ENCODE results near the gene BCAS1. TPM values are rescaled to one million over a fixed set of nuclear protein-coding genes. Genes with fewer than 3 reads are reported as not detected.

The BCAS1 gene
- total and polyA plus RNA-seq, 2 donors from 2014 or later: 1.1 to 4.8 TPM

DNA sequence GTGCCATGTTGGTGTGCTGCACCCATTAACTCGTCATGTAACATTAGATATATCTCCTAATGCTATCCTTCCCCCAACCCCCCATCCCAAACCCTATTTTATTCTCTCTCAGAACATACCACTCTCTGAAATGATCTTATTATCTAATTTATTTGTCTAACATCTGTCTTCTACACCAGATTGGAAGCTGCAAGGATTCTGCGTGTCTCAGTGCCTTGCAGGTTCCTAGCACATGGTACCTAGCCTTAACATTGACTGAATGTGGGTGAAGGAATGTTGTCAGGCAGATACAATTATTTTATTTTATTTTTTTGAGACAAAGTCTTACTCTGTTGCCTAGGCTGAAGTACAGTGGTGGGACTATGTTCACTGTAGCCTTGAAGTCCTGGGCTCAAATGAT, 124.9 kb downstream of the BCAS1 start:
- Histone ChIP-seq H3K4me3 (ENCODE audit: low read length in 3 of 3) (no peak overlapping the region), H3K36me3 (ENCODE audit: control insufficient read depth in 2 of 3, insufficient read depth in 3 of 3, low read length in 3 of 3) (no peaks in the 10 kb centered on the region), H3K27ac (ENCODE audit: low read depth in 2 of 2, low read length in 2 of 2) (no peak overlapping the region), H3K9ac (ENCODE audit: low read length in 3 of 3) (no peak overlapping the region), H3K9me3 (ENCODE audit: control insufficient read depth in 2 of 3, insufficient read depth in 1 of 3, low read length in 3 of 3) (no peaks in the 10 kb centered on the region), H3K27me3 (ENCODE audit: control insufficient read depth, insufficient read depth, low read length) (no peaks in the 10 kb centered on the region), H3K4me1 (ENCODE audit: control insufficient read depth in 2 of 3, insufficient read depth in 2 of 3, low read depth in 1 of 3, low read length in 3 of 3) (peaks cover 4 to 6% (median 5%) of the 10 kb centered on the region in 3 donors)
- intact Hi-C loops (cut with DNase I): no loop called here
- TF ChIP-seq, protein P1, sequence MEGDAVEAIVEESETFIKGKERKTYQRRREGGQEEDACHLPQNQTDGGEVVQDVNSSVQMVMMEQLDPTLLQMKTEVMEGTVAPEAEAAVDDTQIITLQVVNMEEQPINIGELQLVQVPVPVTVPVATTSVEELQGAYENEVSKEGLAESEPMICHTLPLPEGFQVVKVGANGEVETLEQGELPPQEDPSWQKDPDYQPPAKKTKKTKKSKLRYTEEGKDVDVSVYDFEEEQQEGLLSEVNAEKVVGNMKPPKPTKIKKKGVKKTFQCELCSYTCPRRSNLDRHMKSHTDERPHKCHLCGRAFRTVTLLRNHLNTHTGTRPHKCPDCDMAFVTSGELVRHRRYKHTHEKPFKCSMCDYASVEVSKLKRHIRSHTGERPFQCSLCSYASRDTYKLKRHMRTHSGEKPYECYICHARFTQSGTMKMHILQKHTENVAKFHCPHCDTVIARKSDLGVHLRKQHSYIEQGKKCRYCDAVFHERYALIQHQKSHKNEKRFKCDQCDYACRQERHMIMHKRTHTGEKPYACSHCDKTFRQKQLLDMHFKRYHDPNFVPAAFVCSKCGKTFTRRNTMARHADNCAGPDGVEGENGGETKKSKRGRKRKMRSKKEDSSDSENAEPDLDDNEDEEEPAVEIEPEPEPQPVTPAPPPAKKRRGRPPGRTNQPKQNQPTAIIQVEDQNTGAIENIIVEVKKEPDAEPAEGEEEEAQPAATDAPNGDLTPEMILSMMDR (IDR thresholded peaks at IDR 0.05; ENCODE audit: borderline replicate concordance, extremely low read depth, insufficient read depth): no peak
- FAIRE-seq: no peak
- no peak for DNase-seq

DNA sequence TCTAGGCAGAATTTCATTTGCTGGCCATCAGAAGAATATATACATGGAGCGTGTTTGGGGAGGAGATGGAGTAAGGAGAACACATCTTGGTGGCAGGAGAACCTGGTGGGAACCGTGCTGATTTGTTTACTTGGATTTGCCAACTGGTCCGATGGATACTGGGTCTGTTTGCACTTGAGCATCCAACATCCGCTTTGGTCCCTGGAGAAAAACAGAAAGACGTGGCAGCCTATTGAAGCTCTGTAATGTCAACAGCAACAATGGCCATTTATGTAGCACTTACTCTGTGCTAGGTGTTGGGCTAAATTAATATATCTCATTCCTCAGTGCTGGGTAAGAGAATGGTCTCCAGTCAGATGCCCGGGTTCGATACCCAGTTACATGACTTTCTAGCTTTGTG, 125.6 kb downstream of the BCAS1 start:
- intact Hi-C loops (cut with DNase I): no loop called here
- TF ChIP-seq, protein P1 (IDR thresholded peaks at IDR 0.05; ENCODE audit: borderline replicate concordance, extremely low read depth, insufficient read depth): no peak
- no peaks in the 10 kb centered on the region for H3K9me3 ChIP-seq (ENCODE audit: control insufficient read depth in 2 of 3, insufficient read depth in 1 of 3, low read length in 3 of 3)
- H3K27ac ChIP-seq (ENCODE audit: low read depth in 2 of 2, low read length in 2 of 2): no peak overlapping the region
- peaks cover 6 to 8% (median 7%) of the 10 kb centered on the region in 3 donors for H3K4me1 ChIP-seq (ENCODE audit: control insufficient read depth in 2 of 3, insufficient read depth in 2 of 3, low read depth in 1 of 3, low read length in 3 of 3)
- no peak for FAIRE-seq
- no peak overlapping the region for H3K4me3 ChIP-seq (ENCODE audit: low read length in 3 of 3)
- H3K36me3 ChIP-seq (ENCODE audit: control insufficient read depth in 2 of 3, insufficient read depth in 3 of 3, low read length in 3 of 3): no peaks in the 10 kb centered on the region
- no peak overlapping the region for H3K9ac ChIP-seq (ENCODE audit: low read length in 3 of 3)
- no peak for DNase-seq
- H3K27me3 ChIP-seq (ENCODE audit: control insufficient read depth, insufficient read depth, low read length): no peaks in the 10 kb centered on the region

- peaks cover 7 to 15% (median 11%) of the 10 kb centered on the region in 3 donors for H3K4me1 ChIP-seq (ENCODE audit: control insufficient read depth in 2 of 3, insufficient read depth in 2 of 3, low read depth in 1 of 3, low read length in 3 of 3)
- TF ChIP-seq, protein P1 (IDR thresholded peaks at IDR 0.05; ENCODE audit: borderline replicate concordance, extremely low read depth, insufficient read depth): peak; percentile 44
- no peaks in the 10 kb centered on the region for H3K36me3 ChIP-seq (ENCODE audit: control insufficient read depth in 2 of 3, insufficient read depth in 3 of 3, low read length in 3 of 3)
- intact Hi-C loops (cut with DNase I): no loop called here
- DNase-seq: peak in 2 of 5 donors; percentile 56 to 71
- peak overlapping the region in 1 of 3 donors; percentile 17 for H3K9ac ChIP-seq (ENCODE audit: low read length in 3 of 3)
- no peak overlapping the region for H3K27ac ChIP-seq (ENCODE audit: low read depth in 2 of 2, low read length in 2 of 2)
- no peak for FAIRE-seq
- H3K27me3 ChIP-seq (ENCODE audit: control insufficient read depth, insufficient read depth, low read length): no peaks in the 10 kb centered on the region
- H3K9me3 ChIP-seq (ENCODE audit: control insufficient read depth in 2 of 3, insufficient read depth in 1 of 3, low read length in 3 of 3): no peaks in the 10 kb centered on the region
- peak overlapping the region in 2 of 3 donors; percentile 38 to 41 for H3K4me3 ChIP-seq (ENCODE audit: low read length in 3 of 3)
Measured at GRCh38 chr20:53943522-53944291, 126.7 kb downstream of the BCAS1 start.
